Measurements from ENCODE around the gene IRAG1.

IRAG1 gene

GRCh38 chr11:10728789-10729472 is 35.4 kb upstream of the IRAG1 start:
- in situ Hi-C loops (cut with MboI; ENCODE audit: low pct_unique_long_range_greater_than_20kb, low sequenced_read_pairs, unreplicated experiment): loop anchor here (10.0 kb wide), 1 partner anchor 64 kb away; no protein-coding TSS in a partner anchor
- no peak for DNase-seq (ENCODE audit: low spot score)
- no peak for TF ChIP-seq CTCF (IDR thresholded peaks at IDR 0.05; ENCODE audit: extremely low read depth, insufficient read depth, missing control alignments)

DNA sequence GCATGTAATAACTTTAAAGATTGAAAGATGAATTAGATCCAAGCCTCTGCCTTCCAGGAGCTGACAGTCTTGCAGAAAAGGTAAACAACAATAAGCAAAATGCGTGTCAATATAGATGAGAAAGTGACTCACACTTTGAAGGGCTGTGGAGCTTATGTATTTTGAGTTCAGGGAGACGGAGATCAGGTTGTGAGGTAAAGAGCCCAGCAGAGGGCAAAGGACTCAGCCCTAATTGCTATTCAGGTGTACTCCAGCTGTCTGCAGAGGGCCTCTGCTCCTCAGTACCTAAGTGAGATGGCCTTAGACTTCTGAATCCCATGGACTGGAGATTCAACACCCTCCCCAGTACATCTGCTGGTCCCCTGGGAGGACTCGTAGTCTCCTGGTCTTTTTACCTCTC is 34.6 kb upstream of the IRAG1 start:
- no peak for TF ChIP-seq CTCF (IDR thresholded peaks at IDR 0.05; ENCODE audit: extremely low read depth, insufficient read depth, missing control alignments)
- in situ Hi-C loops (cut with MboI; ENCODE audit: low pct_unique_long_range_greater_than_20kb, low sequenced_read_pairs, unreplicated experiment): loop anchor here (10.0 kb wide), 1 partner anchor 63 kb away; no protein-coding TSS in a partner anchor
- no peak for DNase-seq (ENCODE audit: low spot score)

DNA sequence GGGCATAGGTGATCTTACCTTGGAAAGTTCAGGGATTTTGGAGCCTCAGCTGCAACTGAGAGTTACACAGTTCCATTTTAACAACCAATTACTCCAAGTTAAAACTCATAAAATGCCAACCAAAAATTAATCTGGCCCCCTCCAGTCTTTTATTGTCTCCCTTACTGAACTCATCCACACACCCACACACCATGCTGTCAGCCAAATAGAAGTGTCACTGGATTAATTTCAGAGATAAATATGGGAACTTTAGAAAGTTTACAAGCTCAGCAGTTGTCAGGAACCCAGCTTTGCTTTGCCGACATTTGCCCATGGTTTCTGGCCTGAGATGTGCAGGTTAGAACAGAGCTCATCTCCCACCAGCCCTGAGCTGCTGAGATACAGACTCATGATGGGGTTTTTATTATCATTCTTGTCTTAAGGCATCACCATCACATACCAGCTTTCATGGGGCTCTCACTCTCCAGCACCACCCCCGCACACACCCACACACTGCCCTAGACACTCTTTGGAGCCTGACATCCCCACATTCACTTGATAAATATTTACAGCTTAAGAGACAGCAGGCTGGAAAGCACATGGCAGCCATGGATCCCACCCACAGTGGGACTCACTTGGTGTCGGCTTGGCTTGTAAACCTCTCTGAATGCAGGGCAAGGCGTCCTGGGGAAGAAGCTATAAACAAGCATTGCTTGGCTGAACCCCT is 33.7 kb upstream of the IRAG1 start:
- TF ChIP-seq CTCF (IDR thresholded peaks at IDR 0.05; ENCODE audit: extremely low read depth, insufficient read depth, missing control alignments): no peak
- in situ Hi-C loops (cut with MboI; ENCODE audit: low pct_unique_long_range_greater_than_20kb, low sequenced_read_pairs, unreplicated experiment): loop anchor here (10.0 kb wide), 1 partner anchor 62 kb away; no protein-coding TSS in a partner anchor
- DNase-seq (ENCODE audit: low spot score): no peak

DNA sequence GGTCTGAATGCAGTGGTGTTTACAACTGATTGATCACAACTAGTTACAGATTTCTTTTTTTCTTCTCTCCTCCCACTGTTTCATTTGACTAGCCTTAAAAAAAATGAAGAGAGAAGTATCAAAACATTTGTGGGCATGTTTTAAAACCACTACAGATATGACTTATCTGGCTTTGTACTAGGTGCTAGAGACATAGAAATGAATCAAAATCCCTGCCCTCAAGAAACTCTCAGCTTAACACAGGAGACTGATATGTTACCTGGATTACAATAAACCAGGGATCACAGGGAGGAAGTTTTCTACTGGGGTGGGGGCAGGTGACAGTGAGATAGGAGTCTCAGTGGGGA is 32.3 kb upstream of the IRAG1 start:
- TF ChIP-seq CTCF (IDR thresholded peaks at IDR 0.05; ENCODE audit: extremely low read depth, insufficient read depth, missing control alignments): no peak
- DNase-seq (ENCODE audit: low spot score): peak; percentile 52
- in situ Hi-C loops (cut with MboI; ENCODE audit: low pct_unique_long_range_greater_than_20kb, low sequenced_read_pairs, unreplicated experiment): loop anchor here (10.0 kb wide), 1 partner anchor 61 kb away; no protein-coding TSS in a partner anchor

DNA sequence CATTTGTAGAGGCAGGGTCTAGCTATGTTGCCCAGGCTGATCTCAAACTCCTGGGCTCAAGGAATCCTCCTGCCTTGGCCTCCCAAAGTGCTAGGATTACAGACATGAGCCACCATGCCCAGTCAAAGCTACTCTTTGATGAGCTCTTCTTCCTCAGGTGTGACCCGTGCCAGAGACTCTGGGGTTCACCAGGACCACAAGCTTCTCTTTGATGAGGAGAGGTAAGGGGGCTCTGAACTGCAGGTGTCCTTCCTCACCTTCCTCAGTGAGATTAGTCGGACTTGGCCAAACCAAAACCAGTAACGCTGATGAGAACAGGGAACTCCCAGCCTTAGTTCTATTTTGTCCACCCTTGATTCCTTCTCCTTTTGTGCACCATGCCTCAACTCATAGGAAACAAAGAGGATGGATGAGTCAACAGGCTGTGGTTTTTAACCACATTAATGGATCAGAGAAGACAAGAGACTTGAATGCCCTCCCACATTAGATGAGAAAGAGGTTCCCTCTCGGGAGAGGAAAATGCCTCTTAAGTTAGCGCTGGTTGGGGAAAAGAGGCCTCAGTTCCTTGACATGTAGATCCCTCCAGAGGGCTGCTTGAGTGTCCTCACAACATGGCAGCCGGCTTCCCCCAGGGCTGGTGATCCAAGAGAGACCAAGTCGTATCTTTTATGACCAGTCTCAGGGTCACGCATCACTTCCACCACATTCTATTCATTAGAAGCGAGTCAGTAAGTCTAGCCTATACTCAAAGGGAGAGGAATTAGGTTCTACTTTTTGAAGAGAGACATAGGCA is 31.8 kb upstream of the IRAG1 start:
- in situ Hi-C loops (cut with MboI; ENCODE audit: low pct_unique_long_range_greater_than_20kb, low sequenced_read_pairs, unreplicated experiment): loop anchor here (10.0 kb wide), 1 partner anchor 61 kb away; no protein-coding TSS in a partner anchor
- no peak for DNase-seq (ENCODE audit: low spot score)
- TF ChIP-seq CTCF (IDR thresholded peaks at IDR 0.05; ENCODE audit: extremely low read depth, insufficient read depth, missing control alignments): no peak

DNA sequence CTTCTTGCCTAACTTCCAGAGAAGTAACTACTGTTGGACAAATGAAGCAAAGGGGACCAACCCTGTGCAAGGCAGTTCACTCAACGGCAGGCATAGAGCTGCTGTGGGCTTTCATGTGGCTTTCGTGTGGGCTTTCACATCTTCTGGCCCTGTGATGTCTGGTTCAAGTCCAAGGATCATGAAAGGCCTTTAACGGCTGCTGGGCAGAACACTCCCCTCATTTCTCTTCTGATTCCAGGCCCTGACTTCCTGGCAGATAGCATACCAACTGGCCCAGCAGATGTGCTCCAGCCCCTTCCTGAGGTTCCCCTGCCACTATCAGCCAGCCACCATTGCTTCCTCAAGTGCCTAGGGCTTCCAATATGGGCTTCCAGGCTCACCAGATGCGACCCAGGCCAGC is 28.8 kb upstream of the IRAG1 start:
- in situ Hi-C loops (cut with MboI; ENCODE audit: low pct_unique_long_range_greater_than_20kb, low sequenced_read_pairs, unreplicated experiment): loop anchor here (10.0 kb wide), 1 partner anchor 58 kb away; no protein-coding TSS in a partner anchor
- DNase-seq (ENCODE audit: low spot score): no peak
- TF ChIP-seq CTCF (IDR thresholded peaks at IDR 0.05; ENCODE audit: extremely low read depth, insufficient read depth, missing control alignments): no peak

Measured in GM13977 (cell line).